Liver (tissue), 9 donors: ENCODE measurements around the gene MYBPHL. TPM values are rescaled to one million over a fixed set of nuclear protein-coding genes. Genes with fewer than 3 reads are reported as not detected.

Source experiments
- DNase-seq: peaks from one replicate; pipeline ENCODE4 v3.0.0-alpha.2; 2017; ENCODE audit warnings: low spot score
- H3K27ac ChIP-seq, 2 donors: one replicate each; pipeline ENCODE4 v1.7.0; 2013; ENCODE audit warnings: inconsistent platforms in 2 of 2, low read length in 2 of 2, control low read depth in 1 of 2, low read depth in 1 of 2, mild to moderate bottlenecking in 1 of 2
- H3K27me3 ChIP-seq, 4 donors: one replicate each; pipeline versions ENCODE4 v1.6.1 to v1.7.0; 2013; ENCODE audit warnings: low read length in 3 of 4, inconsistent platforms in 1 of 4, mild to moderate bottlenecking in 1 of 4, moderate library complexity in 1 of 4; ENCODE audit not compliant: control insufficient read depth in 4 of 4, insufficient read depth in 4 of 4
- H3K36me3 ChIP-seq, 4 donors: one replicate each; pipeline versions ENCODE4 v1.6.1 to v1.7.0; 2013; ENCODE audit warnings: low read length in 3 of 4, mild to moderate bottlenecking in 3 of 4, low read depth in 1 of 4, moderate library complexity in 1 of 4; ENCODE audit not compliant: control insufficient read depth in 4 of 4, insufficient read depth in 3 of 4
- H3K4me1 ChIP-seq, 4 donors: one replicate each; pipeline versions ENCODE4 v1.6.1 to v1.7.0; 2013; ENCODE audit warnings: low read length in 3 of 4, mild to moderate bottlenecking in 3 of 4, moderate library complexity in 1 of 4; ENCODE audit not compliant: control insufficient read depth in 4 of 4, insufficient read depth in 4 of 4
- H3K4me3 ChIP-seq, 3 donors: one replicate each; pipeline versions ENCODE4 v1.6.1 to v1.7.0; 2013; ENCODE audit warnings: low read length in 3 of 3, control low read depth in 1 of 3, low read depth in 1 of 3, mild to moderate bottlenecking in 1 of 3
- H3K9ac ChIP-seq, 2 donors: one replicate each; pipeline ENCODE4 v1.7.0; 2013; ENCODE audit warnings: low read length in 2 of 2, mild to moderate bottlenecking in 2 of 2, moderate library complexity in 2 of 2, control low read depth in 1 of 2, low read depth in 1 of 2
- H3K9me3 ChIP-seq, 4 donors: one replicate each; pipeline versions ENCODE4 v1.6.1 to v1.7.0; 2013; ENCODE audit warnings: low read length in 3 of 4; ENCODE audit not compliant: control insufficient read depth in 4 of 4
- ATF3 ChIP-seq: IDR thresholded peaks from 2 replicates; pipeline ENCODE4 v1.6.1; 2016; ENCODE audit warnings: antibody characterized with exemption
- CTCF ChIP-seq: fragments of 150-350 bp; IDR thresholded peaks from 2 replicates; pipeline ENCODE4 v1.5.1; 2017; ENCODE audit warnings: improper control_type of control experiment, low read depth, low read length; ENCODE audit not compliant: missing input control
- EGR1 ChIP-seq, 2 donors: IDR thresholded peaks; 2 replicates each; pipeline ENCODE4 v1.6.1; 2016 to 2018; ENCODE audit warnings: antibody characterized with exemption in 2 of 2, low read depth in 2 of 2
- FOXA1 ChIP-seq: IDR thresholded peaks from 2 replicates; pipeline ENCODE4 v1.6.1; 2016; ENCODE audit warnings: antibody characterized with exemption
- FOXA2 ChIP-seq: IDR thresholded peaks from 2 replicates; pipeline ENCODE4 v1.6.1; 2016; ENCODE audit warnings: antibody characterized with exemption
- GABPA ChIP-seq, 2 donors: IDR thresholded peaks in 1 of 2; conservative IDR thresholded peaks in 1 of 2; 2 replicates each; pipeline ENCODE4 v1.6.1; 2016; ENCODE audit warnings: antibody characterized with exemption in 2 of 2, mild to moderate bottlenecking in 1 of 2, moderate library complexity in 1 of 2
- HNF4A ChIP-seq, 2 donors: conservative IDR thresholded peaks; 2 replicates each; pipeline ENCODE4 v1.6.1; 2016; ENCODE audit warnings: antibody characterized with exemption in 2 of 2, mild to moderate bottlenecking in 2 of 2
- HNF4G ChIP-seq: IDR thresholded peaks from 2 replicates; pipeline ENCODE4 v1.6.1; 2016; ENCODE audit warnings: antibody characterized with exemption
- JUND ChIP-seq, 2 donors: IDR thresholded peaks; 2 replicates each; pipeline ENCODE4 v1.6.1; 2016; ENCODE audit warnings: antibody characterized with exemption in 2 of 2
- MAX ChIP-seq: IDR thresholded peaks from 2 replicates; pipeline ENCODE4 v1.6.1; 2016; ENCODE audit warnings: antibody characterized with exemption
- NR2F2 ChIP-seq: IDR thresholded peaks from 2 replicates; pipeline ENCODE4 v1.6.1; 2016; ENCODE audit warnings: antibody characterized with exemption
- RAD21 ChIP-seq, 2 donors: IDR thresholded peaks; 2 replicates each; pipeline ENCODE4 v1.6.1; 2016; ENCODE audit warnings: antibody characterized with exemption in 2 of 2, mild to moderate bottlenecking in 2 of 2
- REST ChIP-seq: IDR thresholded peaks from 2 replicates; pipeline ENCODE4 v1.6.1; 2016; ENCODE audit warnings: antibody characterized with exemption, mild to moderate bottlenecking
- RXRA ChIP-seq, 2 donors: IDR thresholded peaks; 2 replicates each; pipeline ENCODE4 v1.6.1; 2017 to 2018; ENCODE audit warnings: antibody characterized with exemption in 2 of 2, mild to moderate bottlenecking in 1 of 2
- SP1 ChIP-seq: IDR thresholded peaks from 2 replicates; pipeline ENCODE4 v1.6.1; 2018; ENCODE audit warnings: antibody characterized with exemption, mild to moderate bottlenecking
- TAF1 ChIP-seq: conservative IDR thresholded peaks from 2 replicates; pipeline ENCODE4 v1.6.1; 2016; ENCODE audit warnings: antibody characterized with exemption, mild to moderate bottlenecking
- YY1 ChIP-seq: IDR thresholded peaks from 2 replicates; pipeline ENCODE4 v1.6.1; 2016; ENCODE audit warnings: antibody characterized with exemption, mild to moderate bottlenecking
- ZBTB33 ChIP-seq: IDR thresholded peaks from 2 replicates; pipeline ENCODE4 v1.6.1; 2016; ENCODE audit warnings: antibody characterized with exemption
- WGBS: extraction: QIAGEN DNeasy Blood & Tissue Kit; methylation state at CpG from one replicate; pipeline ENCODE4 v1.1.7; 2013; 5-methylcytosine and 5-hydroxymethylcytosine counted together
- polyA plus RNA-seq, 2 donors: library from polyadenylated mRNA; stranded (reverse) in 1 of 2; unstranded in 1 of 2; fragments of 200-250 nt in 1 of 2; fragments of >200 nt in 1 of 2; fragmentation: Nextera tagmentation in 1 of 2; extraction: Ambion mirVana in 1 of 2; gene quantifications; one replicate each; pipeline versions ENCODE4 v1.2.1 to v1.2.3, GENCODE V29; 2013 to 2015
- total RNA-seq, 2 donors: library from RNA; depleted of rRNA; stranded (reverse); fragments of >200 nt; gene quantifications; one replicate each; pipeline ENCODE4 v1.2.3, GENCODE V29; 2014
- donor health status: healthy.
- donor health status: healthy.
- donor health status: healthy.
- donor health status: healthy.
- donor health status: healthy.

The MYBPHL gene
- total and polyA plus RNA-seq, 4 donors = not detected

- TF ChIP-seq MAX (no peak), EGR1 (IDR thresholded peaks at IDR 0.05; ENCODE audit: low read depth in 2 of 2) (no peak), JUND (IDR thresholded peaks at IDR 0.05) (no peak), HNF4A (conservative IDR thresholded peaks at IDR 0.05) (no peak)
Measured at GRCh38 chr1:109335091-109335490, 28.3 kb upstream of the MYBPHL start (continued).

- H3K27me3 ChIP-seq = no peaks in the 10 kb centered on the region
- H3K27ac ChIP-seq = no peak overlapping the region
- no peaks in the 10 kb centered on the region for H3K36me3 ChIP-seq
- H3K4me1 ChIP-seq = no peaks in the 10 kb centered on the region
- DNase-seq = no peak
- no peak overlapping the region for H3K9ac ChIP-seq
- H3K4me3 ChIP-seq = no peak overlapping the region
- TF ChIP-seq MAX = no peak
- no peak for TF ChIP-seq GABPA (IDR thresholded peaks at IDR 0.05 in 1 of 2, conservative IDR thresholded peaks at IDR 0.05 in 1 of 2)
- TF ChIP-seq RXRA (IDR thresholded peaks at IDR 0.05) = no peak
- no peak for TF ChIP-seq ATF3
- TF ChIP-seq NR2F2 = no peak
- TF ChIP-seq JUND (IDR thresholded peaks at IDR 0.05) = no peak
- H3K9me3 ChIP-seq = peaks cover 0 to 9% (median 1%) of the 10 kb centered on the region in 4 donors
Measured at GRCh38 chr1:109331113-109331512, 24.3 kb upstream of the MYBPHL start.

GRCh38 chr1:109327285-109327684 lies 20.5 kb upstream of the MYBPHL start:
- no peaks in the 10 kb centered on the region for H3K27me3 ChIP-seq
- H3K9ac ChIP-seq = no peak overlapping the region
- H3K27ac ChIP-seq = no peak overlapping the region
- 91% methylated on average over 5 of the region's 5 CpGs for WGBS
- no peak for DNase-seq
- H3K4me3 ChIP-seq = no peak overlapping the region
- TF ChIP-seq TAF1 (no peak), MAX (no peak), RXRA (IDR thresholded peaks at IDR 0.05) (no peak), EGR1 (IDR thresholded peaks at IDR 0.05; ENCODE audit: low read depth in 2 of 2) (no peak), CTCF (no peak), ATF3 (no peak), REST (no peak), SP1 (no peak), HNF4A (conservative IDR thresholded peaks at IDR 0.05) (no peak), GABPA (IDR thresholded peaks at IDR 0.05 in 1 of 2, conservative IDR thresholded peaks at IDR 0.05 in 1 of 2) (no peak), YY1 (no peak), NR2F2 (no peak), RAD21 (IDR thresholded peaks at IDR 0.05) (no peak), JUND (IDR thresholded peaks at IDR 0.05) (no peak), FOXA1 (no peak), ZBTB33 (no peak), FOXA2 (no peak), HNF4G (no peak)
- peaks cover 0 to 9% (median 1%) of the 10 kb centered on the region in 4 donors for H3K9me3 ChIP-seq
- H3K4me1 ChIP-seq = no peaks in the 10 kb centered on the region
- no peaks in the 10 kb centered on the region for H3K36me3 ChIP-seq
